Mucosa of rectum (tissue), 2 donors: ENCODE data around the gene IPMK.
"Not testable (repeated sequence)": the region's sequence is repeated elsewhere in the genome, so short reads cannot be mapped to it uniquely, and the experiment has no call there.

Source experiments
- H3K27ac ChIP-seq, 2 donors: one replicate each; pipeline ENCODE4 v1.7.0; 2013; ENCODE audit warnings: inconsistent platforms in 2 of 2, low read depth in 2 of 2, low read length in 2 of 2
- H3K27me3 ChIP-seq, 2 donors: one replicate each; pipeline ENCODE4 v1.7.0; 2013; ENCODE audit warnings: low read length in 2 of 2; ENCODE audit not compliant: control insufficient read depth in 2 of 2, insufficient read depth in 2 of 2
- H3K36me3 ChIP-seq, 2 donors: one replicate each; pipeline ENCODE4 v1.7.0; 2013; ENCODE audit warnings: low read length in 2 of 2; ENCODE audit not compliant: control insufficient read depth in 2 of 2, insufficient read depth in 2 of 2
- H3K4me1 ChIP-seq, 2 donors: one replicate each; pipeline ENCODE4 v1.7.0; 2013; ENCODE audit warnings: low read length in 2 of 2, mild to moderate bottlenecking in 1 of 2; ENCODE audit not compliant: control insufficient read depth in 2 of 2, insufficient read depth in 2 of 2
- H3K4me3 ChIP-seq, 2 donors: one replicate each; pipeline ENCODE4 v1.7.0; 2013; ENCODE audit warnings: low read length in 2 of 2
- H3K9ac ChIP-seq, 2 donors: one replicate each; pipeline ENCODE4 v1.7.0; 2013; ENCODE audit warnings: low read length in 2 of 2, low read depth in 1 of 2, mild to moderate bottlenecking in 1 of 2
- H3K9me3 ChIP-seq, 2 donors: one replicate each; pipeline ENCODE4 v1.7.0; 2013; ENCODE audit warnings: low read length in 2 of 2; ENCODE audit not compliant: control insufficient read depth in 2 of 2
- donor health status: healthy.
- donor health status: Normal muscosa, but diverticular disease.

IPMK gene

GRCh38 chr10:58256013-58256780 lies 11.5 kb downstream of the IPMK start:
- not testable (repeated sequence) for H3K9me3 ChIP-seq, H3K27me3 ChIP-seq, H3K27ac ChIP-seq, H3K4me1 ChIP-seq, H3K9ac ChIP-seq, H3K4me3 ChIP-seq, H3K36me3 ChIP-seq

- Histone ChIP-seq H3K4me1 (no peaks in the 10 kb centered on the region), H3K4me3 (no peak overlapping the region), H3K27me3 (no peaks in the 10 kb centered on the region), H3K36me3 (peaks cover 0 to 2% of the 10 kb centered on the region in 2 donors), H3K9ac (no peak overlapping the region), H3K27ac (no peak overlapping the region), H3K9me3 (no peaks in the 10 kb centered on the region)
These were observed 13.1 kb downstream of the IPMK start for GRCh38 chr10:58254644-58255043.

GRCh38 chr10:58253184-58253583 lies 14.5 kb downstream of the IPMK start:
- no peak overlapping the region for H3K9ac ChIP-seq
- no peaks in the 10 kb centered on the region for H3K27me3 ChIP-seq
- H3K9me3 ChIP-seq = no peaks in the 10 kb centered on the region
- no peak overlapping the region for H3K4me3 ChIP-seq
- H3K4me1 ChIP-seq = no peaks in the 10 kb centered on the region
- no peak overlapping the region for H3K27ac ChIP-seq
- H3K36me3 ChIP-seq = peaks cover 0 to 2% of the 10 kb centered on the region in 2 donors

- H3K9me3 ChIP-seq, H3K27ac ChIP-seq, H3K36me3 ChIP-seq, H3K9ac ChIP-seq, H3K4me1 ChIP-seq, H3K4me3 ChIP-seq, H3K27me3 ChIP-seq: not testable (repeated sequence)
These were observed 23.0 kb downstream of the IPMK start for GRCh38 chr10:58244666-58245065.

- H3K4me3 ChIP-seq, H3K4me1 ChIP-seq, H3K9ac ChIP-seq, H3K36me3 ChIP-seq, H3K9me3 ChIP-seq, H3K27ac ChIP-seq, H3K27me3 ChIP-seq: not testable (repeated sequence)
These were observed 23.5 kb downstream of the IPMK start for GRCh38 chr10:58244242-58244641.

- H3K27me3 ChIP-seq, H3K36me3 ChIP-seq, H3K4me3 ChIP-seq, H3K4me1 ChIP-seq, H3K27ac ChIP-seq, H3K9ac ChIP-seq, H3K9me3 ChIP-seq: not testable (repeated sequence)
These were observed 23.9 kb downstream of the IPMK start for GRCh38 chr10:58243801-58244200.

GRCh38 chr10:58243269-58243668 lies 24.4 kb downstream of the IPMK start:
- no peaks in the 10 kb centered on the region for H3K4me1 ChIP-seq
- H3K27ac ChIP-seq = no peak overlapping the region
- no peaks in the 10 kb centered on the region for H3K9me3 ChIP-seq
- no peak overlapping the region for H3K9ac ChIP-seq
- H3K4me3 ChIP-seq = no peak overlapping the region
- no peaks in the 10 kb centered on the region for H3K27me3 ChIP-seq
- no peaks in the 10 kb centered on the region for H3K36me3 ChIP-seq

- Histone ChIP-seq H3K27me3 (no peaks in the 10 kb centered on the region), H3K27ac (no peak overlapping the region), H3K9ac (no peak overlapping the region), H3K4me1 (no peaks in the 10 kb centered on the region), H3K9me3 (no peaks in the 10 kb centered on the region), H3K36me3 (peaks cover 5 to 6% of the 10 kb centered on the region in 2 donors), H3K4me3 (no peak overlapping the region)
These were observed 26.3 kb downstream of the IPMK start for GRCh38 chr10:58241346-58241745.

GRCh38 chr10:58240531-58240930 lies 27.2 kb downstream of the IPMK start:
- H3K27ac ChIP-seq = no peak overlapping the region
- peaks cover 9 to 11% of the 10 kb centered on the region in 2 donors for H3K36me3 ChIP-seq
- no peak overlapping the region for H3K9ac ChIP-seq
- H3K4me3 ChIP-seq = no peak overlapping the region
- H3K27me3 ChIP-seq = no peaks in the 10 kb centered on the region
- no peaks in the 10 kb centered on the region for H3K9me3 ChIP-seq
- no peaks in the 10 kb centered on the region for H3K4me1 ChIP-seq

GRCh38 chr10:58239561-58240169 lies 28.0 kb downstream of the IPMK start:
- Histone ChIP-seq H3K27ac (no peak overlapping the region), H3K9me3 (no peaks in the 10 kb centered on the region), H3K27me3 (no peaks in the 10 kb centered on the region), H3K4me1 (no peaks in the 10 kb centered on the region), H3K4me3 (no peak overlapping the region), H3K9ac (no peak overlapping the region), H3K36me3 (peaks cover 9 to 11% of the 10 kb centered on the region in 2 donors)
